ENCODE results near the gene LIPG. TPM values are rescaled to one million over a fixed set of nuclear protein-coding genes. Genes with fewer than 3 reads are reported as not detected.

The LIPG gene
- total RNA-seq, 4 donors from 2014 or later = 0.24 to 6.4 (median 1.9) TPM

DNA sequence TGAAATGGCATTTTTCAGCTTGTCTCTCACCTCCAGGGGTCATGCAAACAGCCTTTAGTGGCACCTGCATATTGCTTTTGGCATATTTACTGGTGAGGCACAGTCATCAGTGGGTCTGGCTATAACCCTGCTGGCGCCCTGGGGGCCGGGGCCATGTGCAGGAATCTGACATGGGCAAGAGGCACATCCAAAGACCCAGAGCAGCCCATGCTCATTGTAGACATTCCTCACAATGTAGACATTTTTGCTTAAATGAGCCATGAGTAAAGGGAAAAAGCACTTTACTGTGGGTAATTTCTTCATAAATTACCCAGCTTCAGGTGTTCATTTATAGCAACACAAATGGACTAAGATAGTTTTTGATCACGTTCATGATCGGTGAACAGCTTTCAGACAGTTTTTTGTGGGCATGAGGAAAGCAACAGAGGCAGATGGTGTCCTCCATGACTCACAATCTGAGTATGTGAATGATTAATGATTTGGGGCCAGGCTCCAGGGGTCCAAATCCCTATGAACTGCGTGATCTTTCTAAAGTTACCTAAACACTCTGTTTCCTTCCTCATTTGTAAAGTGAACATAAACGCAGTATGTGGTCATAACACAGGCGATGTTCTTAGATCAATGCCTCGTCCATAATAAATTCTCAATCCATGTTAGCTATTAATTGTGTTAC, 85.8 kb downstream of the LIPG start:
- Histone ChIP-seq H3K27me3 (no peaks in the 10 kb centered on the region), H3K9me3 (no peaks in the 10 kb centered on the region), H3K36me3 (no peaks in the 10 kb centered on the region), H3K4me3 (no peak overlapping the region), H3K27ac (peak overlapping the region; percentile 54 to 80 (median 68)), H3K4me1 (peaks cover 15 to 32% of the 10 kb centered on the region in 2 donors)
- ATAC-seq = no peak
- no peak for DNase-seq
- intact Hi-C loops (cut with DNase I; ENCODE audit: low total_unique reads) = loop anchor here (5.0 kb wide), 1 partner anchor 85 kb away; the partner anchor contains the start of gene LIPG
- in situ Hi-C loops (cut with MboI; ENCODE audit: low sequenced_read_pairs in 4 of 4) = no loop called here
- TF ChIP-seq POLR2A (IDR thresholded peaks at IDR 0.05) (no peak), CTCF (IDR thresholded peaks at IDR 0.05 in 4 of 5, conservative IDR thresholded peaks at IDR 0.05 in 1 of 5) (no peak)

DNA sequence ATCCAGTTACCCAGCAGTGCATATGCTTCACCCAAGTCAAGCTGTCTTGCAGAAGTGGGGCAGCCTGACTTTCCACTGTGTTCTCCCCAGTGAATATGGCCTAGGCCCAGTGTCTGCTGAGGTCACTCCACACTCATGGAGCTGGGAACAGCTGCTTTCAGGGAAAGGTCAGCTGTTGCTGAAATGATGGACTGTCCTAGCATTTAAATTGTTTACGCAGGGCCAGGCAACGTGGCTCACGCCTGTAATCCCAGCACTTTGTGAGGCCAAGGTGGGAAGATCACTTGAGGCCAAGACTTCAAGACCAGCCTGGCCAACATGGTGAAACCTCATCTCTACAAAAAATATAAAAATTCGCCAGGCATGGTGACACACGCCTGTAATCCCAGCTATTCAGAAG, 86.5 kb downstream of the LIPG start:
- ATAC-seq = peak; percentile 74 to 78
- Histone ChIP-seq H3K27me3 (no peaks in the 10 kb centered on the region), H3K36me3 (no peaks in the 10 kb centered on the region), H3K4me3 (no peak overlapping the region), H3K9me3 (no peaks in the 10 kb centered on the region), H3K4me1 (peaks cover 19 to 39% of the 10 kb centered on the region in 2 donors), H3K27ac (peak overlapping the region; percentile 54 to 80 (median 68))
- in situ Hi-C loops (cut with MboI; ENCODE audit: low sequenced_read_pairs in 4 of 4) (no loop called here), intact Hi-C loops (cut with DNase I; ENCODE audit: low total_unique reads) (loop anchor here (5.0 kb wide), 1 partner anchor 86 kb away; the partner anchor contains the start of gene LIPG)
- no peak for TF ChIP-seq CTCF (IDR thresholded peaks at IDR 0.05 in 4 of 5, conservative IDR thresholded peaks at IDR 0.05 in 1 of 5)
- TF ChIP-seq POLR2A (IDR thresholded peaks at IDR 0.05) = no peak
- peak; percentile 42 to 90 for DNase-seq

Other genes starting within 250 kb of the LIPG start
- gene DYM, start 101.4 kb upstream of the LIPG start, total RNA-seq = 100 to 1,000 TPM in 1 of 4 donors, 10 to 100 TPM in 3; 60.4 to 124 (median 81.2) TPM
- gene C18orf32, start 74.8 kb upstream of the LIPG start, total RNA-seq = 10 to 100 TPM; 14.0 to 28.2 (median 19.6) TPM
- 100 to 1,000 TPM; 695 to 950 (median 770) TPM for gene RPL17, start 69.6 kb upstream of the LIPG start, total RNA-seq